CD4-positive, alpha-beta T cell (primary cell): ENCODE measurements around the gene XRCC2. TPM values are rescaled to one million over a fixed set of nuclear protein-coding genes. Genes with fewer than 3 reads are reported as not detected.
"Not testable (repeated sequence)": the region's sequence is repeated elsewhere in the genome, so short reads cannot be mapped to it uniquely, and the experiment has no call there.

ENCODE experiments used
- ATAC-seq: fragments of 200-7000 bp; cut with Tn5 transposase; one replicate; pipeline ENCODE4 v1.10.0; 2022; ENCODE audit warnings: mild to moderate bottlenecking; ENCODE audit not compliant: poor library complexity
- CTCF ChIA-PET: fragments of 350-600 bp; sonication (Branson Sonifier 250); formaldehyde crosslinking; loops from one replicate; lab custom pipeline; 2021; ENCODE audit warnings: antibody characterized with exemption, inconsistent platforms; lab: Charles Lee
- POLR2A ChIA-PET: fragments of 350-600 bp; sonication (Branson Sonifier 250); formaldehyde crosslinking; loops from one replicate; lab custom pipeline; 2021; ENCODE audit warnings: antibody characterized with exemption, inconsistent platforms; lab: Charles Lee
- DNase-seq, 14 experiments: peaks; one replicate each; pipeline ENCODE4 v3.0.0-alpha.2; 2013 to 2020; ENCODE audit warnings: mixed read lengths in 2 of 14
- H3K27ac ChIP-seq, 2 donors: one replicate each; pipeline versions ENCODE4 v1.5.1 to v1.7.0; 2013; ENCODE audit warnings: low read length in 2 of 2, low read depth in 1 of 2, mild to moderate bottlenecking in 1 of 2
- H3K27me3 ChIP-seq, 2 experiments: 1 replicate in 1 of 2; 2 replicates in 1 of 2; pipeline versions ENCODE4 v1.6.1 to v1.7.0; 2013; ENCODE audit warnings: low read length in 2 of 2, control low read depth in 1 of 2, mild to moderate bottlenecking in 1 of 2, moderate library complexity in 1 of 2; ENCODE audit not compliant: insufficient read depth in 2 of 2, control insufficient read depth in 1 of 2
- H3K36me3 ChIP-seq: one replicate; pipeline ENCODE4 v1.6.1; 2013; ENCODE audit warnings: low read length, control low read depth; ENCODE audit not compliant: insufficient read depth
- H3K4me1 ChIP-seq: one replicate; pipeline ENCODE4 v1.6.1; 2013; ENCODE audit warnings: low read length, control low read depth; ENCODE audit not compliant: insufficient read depth
- H3K4me3 ChIP-seq: one replicate; pipeline ENCODE4 v1.5.1; 2013; ENCODE audit warnings: mild to moderate bottlenecking, low read length, moderate library complexity
- H3K9me3 ChIP-seq, 2 experiments: 1 replicate in 1 of 2; 2 replicates in 1 of 2; pipeline versions ENCODE4 v1.6.1 to v1.7.0; 2013; ENCODE audit warnings: low read length in 2 of 2, mild to moderate bottlenecking in 2 of 2, control low read depth in 1 of 2, moderate library complexity in 1 of 2; ENCODE audit not compliant: control insufficient read depth in 1 of 2, insufficient read depth in 1 of 2
- H3K27ac Mint-ChIP-seq: one replicate; pipeline ENCODE4 v1.8.0; 2020; ENCODE audit warnings: mixed read lengths
- H3K27me3 Mint-ChIP-seq: one replicate; pipeline ENCODE4 v1.8.0; 2021; ENCODE audit warnings: mixed read lengths
- H3K36me3 Mint-ChIP-seq: one replicate; pipeline ENCODE4 v1.8.0; 2021; ENCODE audit warnings: low read depth, mixed read lengths
- H3K4me1 Mint-ChIP-seq: one replicate; pipeline ENCODE4 v1.8.0; 2021; ENCODE audit warnings: low read depth, mixed read lengths
- H3K4me3 Mint-ChIP-seq: one replicate; pipeline ENCODE4 v1.8.0; 2020; ENCODE audit warnings: mild to moderate bottlenecking, mixed read lengths
- H3K9me3 Mint-ChIP-seq: one replicate; pipeline ENCODE4 v1.8.0; 2020; ENCODE audit warnings: mixed read lengths
- CTCF ChIP-seq: fragments of 200-600 bp; IDR thresholded peaks from one replicate; pipeline ENCODE4 v1.8.0; 2022; ENCODE audit warnings: antibody characterized with exemption, mild to moderate bottlenecking
- intact Hi-C, 2 experiments: fragments of 100-400 bp; cut with DNase I in 1 of 2; cut with micrococcal nuclease in 1 of 2; formaldehyde crosslinking; loops; one replicate each; pipeline versions ENCODE4 v1.15.1 to v1.9.0; 2023 to 2025; cut with DNase I, micrococcal nuclease
- total RNA-seq, 174 experiments: library from RNA in 2 of 174; stranded (reverse) in 2 of 174; gene quantifications; one replicate each; pipeline ENCODE4 v1.2.3 and lab custom pipeline; 2021 to 2026

The XRCC2 gene
- total RNA-seq, 2 experiments from 2014 or later, result 0.25 to 0.41 TPM

- H3K4me3 ChIP-seq, result no peak overlapping the region
- Mint-ChIP-seq H3K36me3 (no peaks in the 10 kb centered on the region), H3K27me3 (no peaks in the 10 kb centered on the region), H3K4me1 (no peaks in the 10 kb centered on the region), H3K27ac (no peak overlapping the region), H3K4me3 (no peak overlapping the region), H3K9me3 (no peaks in the 10 kb centered on the region)
- DNase-seq (no peak), ATAC-seq (no peak)
- CTCF ChIA-PET, result no interaction called here
- intact Hi-C loops, result no loop called here
- no peaks in the 10 kb centered on the region for H3K27me3 ChIP-seq
- TF ChIP-seq CTCF, result no peak
- POLR2A ChIA-PET, result no interaction called here
- peaks cover 0 to 6% of the 10 kb centered on the region in 2 experiments for H3K9me3 ChIP-seq
- H3K36me3 ChIP-seq, result no peaks in the 10 kb centered on the region
- no peak overlapping the region for H3K27ac ChIP-seq
- no peaks in the 10 kb centered on the region for H3K4me1 ChIP-seq
These were observed 26.7 kb downstream of the XRCC2 start for GRCh38 chr7:152649220-152649619.

- Mint-ChIP-seq H3K4me3 (no peak overlapping the region), H3K36me3 (no peaks in the 10 kb centered on the region), H3K9me3 (no peaks in the 10 kb centered on the region), H3K27ac (no peak overlapping the region), H3K27me3 (no peaks in the 10 kb centered on the region), H3K4me1 (no peaks in the 10 kb centered on the region)
- Histone ChIP-seq H3K27ac (no peak overlapping the region), H3K4me1 (no peaks in the 10 kb centered on the region), H3K4me3 (no peak overlapping the region), H3K27me3 (no peaks in the 10 kb centered on the region), H3K36me3 (no peaks in the 10 kb centered on the region), H3K9me3 (peaks cover 0 to 6% of the 10 kb centered on the region in 2 experiments)
- ATAC-seq, result no peak
- ChIA-PET POLR2A (no interaction called here), CTCF (no interaction called here)
- intact Hi-C loops, result no loop called here
- no peak for DNase-seq
- TF ChIP-seq CTCF, result no peak
These were observed 28.9 kb downstream of the XRCC2 start for GRCh38 chr7:152647009-152647408.

- H3K27ac Mint-ChIP-seq, intact Hi-C loops, H3K4me3 ChIP-seq, DNase-seq, H3K9me3 ChIP-seq, CTCF ChIA-PET, H3K4me3 Mint-ChIP-seq, H3K27ac ChIP-seq, ATAC-seq, H3K36me3 ChIP-seq, H3K4me1 Mint-ChIP-seq, H3K27me3 ChIP-seq, H3K4me1 ChIP-seq, POLR2A ChIA-PET, H3K36me3 Mint-ChIP-seq, H3K9me3 Mint-ChIP-seq, H3K27me3 Mint-ChIP-seq: not testable (repeated sequence)
These were observed 29.4 kb downstream of the XRCC2 start for GRCh38 chr7:152646579-152646978.

GRCh38 chr7:152643979-152644559, 31.9 kb downstream of the XRCC2 start:
- POLR2A ChIA-PET, result no interaction called here
- no peak for TF ChIP-seq CTCF
- Histone ChIP-seq H3K27ac (no peak overlapping the region), H3K4me1 (no peaks in the 10 kb centered on the region), H3K4me3 (no peak overlapping the region), H3K27me3 (no peaks in the 10 kb centered on the region), H3K9me3 (peaks cover 0 to 6% of the 10 kb centered on the region in 2 experiments), H3K36me3 (no peaks in the 10 kb centered on the region)
- Mint-ChIP-seq H3K4me3 (no peak overlapping the region), H3K36me3 (no peaks in the 10 kb centered on the region), H3K4me1 (no peaks in the 10 kb centered on the region), H3K27me3 (no peaks in the 10 kb centered on the region), H3K9me3 (no peaks in the 10 kb centered on the region), H3K27ac (no peak overlapping the region)
- no peak for ATAC-seq
- intact Hi-C loops, result no loop called here
- CTCF ChIA-PET, result no interaction called here
- DNase-seq, result no peak
